NCI-H345 (cell line): ENCODE data around the gene TMEM131.
"Not testable (repeated sequence)": the region's sequence is repeated elsewhere in the genome, so short reads cannot be mapped to it uniquely, and the experiment has no call there.

Experiments
- DNase-seq: peaks from one replicate; lab custom pipeline; 2025; lab: John Stamatoyannopoulos, UW

The TMEM131 gene

DNA sequence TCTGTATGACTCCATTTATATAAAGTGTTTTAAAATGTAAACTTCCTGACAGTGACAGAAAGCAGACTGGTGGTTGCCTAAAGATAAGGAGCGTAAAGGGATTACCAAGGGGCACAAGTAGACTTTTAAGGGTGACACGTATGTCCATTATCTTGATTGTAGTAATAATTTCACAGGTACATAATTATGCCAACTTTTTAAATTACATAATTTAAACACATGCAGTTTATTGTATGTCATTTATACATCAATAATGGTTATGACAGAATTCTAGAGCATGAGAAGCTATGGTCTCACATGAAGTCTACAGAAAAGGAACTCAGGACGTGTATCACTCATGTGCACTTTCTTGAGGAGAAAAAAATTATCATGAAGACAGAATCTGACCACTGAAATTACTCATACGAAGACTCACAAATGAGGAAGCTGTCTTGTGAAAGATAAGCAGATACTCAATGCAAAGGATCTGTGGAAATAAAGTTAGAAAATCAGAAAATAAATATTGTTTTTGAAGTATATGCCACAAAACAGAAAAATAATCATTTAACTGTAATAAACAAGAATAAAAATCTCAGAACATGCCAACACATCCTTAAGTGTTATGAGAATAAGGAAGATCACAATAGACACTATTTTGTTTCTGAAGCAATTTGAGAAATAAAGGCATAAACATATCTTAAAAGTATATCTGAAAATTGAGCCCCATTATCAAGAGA, 84.4 kb downstream of the TMEM131 start:
- DNase-seq, result no peak

DNA sequence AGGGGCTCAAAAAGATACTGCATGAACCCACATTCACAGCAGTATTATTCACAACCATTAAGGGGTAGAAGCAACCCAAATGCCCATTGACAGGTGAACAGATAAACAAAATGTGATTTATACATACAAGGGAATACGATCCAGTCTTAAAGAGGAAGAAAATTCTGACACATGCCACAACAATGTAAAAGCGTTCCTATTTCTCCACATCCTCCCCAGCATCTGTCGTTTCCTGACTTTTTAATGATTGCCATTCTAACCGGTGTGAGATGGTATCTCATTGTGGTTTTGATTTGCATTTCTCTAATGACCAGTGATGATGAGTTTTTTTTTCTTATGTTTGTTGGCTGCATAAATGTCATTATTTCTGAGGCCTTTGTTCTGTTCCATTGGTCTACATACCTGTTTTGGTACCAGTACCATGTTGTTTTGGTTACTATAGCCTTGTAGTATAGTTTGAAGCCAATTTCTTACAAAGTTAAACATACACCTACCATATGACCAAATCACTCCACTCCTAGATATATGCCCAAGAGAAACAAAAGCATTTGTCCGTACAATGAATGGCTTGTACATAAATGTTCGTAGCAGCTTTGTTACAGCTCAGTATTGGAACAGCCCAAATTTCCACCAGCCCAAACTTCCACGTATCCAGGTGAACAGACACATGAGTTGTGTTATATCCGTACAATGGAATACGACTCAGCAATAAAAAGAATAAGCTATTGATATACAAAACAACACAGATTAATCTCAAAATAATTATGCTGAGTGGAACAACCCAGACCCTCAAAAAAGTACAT, 85.1 kb downstream of the TMEM131 start:
- no peak for DNase-seq

DNA sequence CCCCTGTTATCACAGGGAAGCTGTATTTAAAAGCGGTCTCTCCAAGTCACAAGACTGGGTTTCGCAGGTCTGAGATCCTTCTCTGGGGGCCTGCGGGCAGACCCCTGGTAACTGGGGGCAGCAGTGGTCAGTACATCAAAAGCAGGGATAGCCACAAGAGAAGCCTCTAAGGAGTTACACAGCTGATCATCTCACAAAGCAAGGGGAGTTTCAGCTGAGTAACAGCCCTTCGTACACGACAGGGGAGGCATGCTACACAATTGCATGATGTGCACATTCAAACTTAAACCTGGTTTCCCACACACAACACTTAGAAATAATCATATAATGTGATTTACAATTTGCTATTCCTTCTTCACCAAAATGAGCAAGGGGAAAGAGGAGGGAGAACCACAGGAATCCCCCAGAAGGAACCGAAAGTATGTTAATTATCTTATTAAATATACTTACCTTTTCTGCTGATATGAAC, 87.5 kb downstream of the TMEM131 start:
- no peak for DNase-seq

DNA sequence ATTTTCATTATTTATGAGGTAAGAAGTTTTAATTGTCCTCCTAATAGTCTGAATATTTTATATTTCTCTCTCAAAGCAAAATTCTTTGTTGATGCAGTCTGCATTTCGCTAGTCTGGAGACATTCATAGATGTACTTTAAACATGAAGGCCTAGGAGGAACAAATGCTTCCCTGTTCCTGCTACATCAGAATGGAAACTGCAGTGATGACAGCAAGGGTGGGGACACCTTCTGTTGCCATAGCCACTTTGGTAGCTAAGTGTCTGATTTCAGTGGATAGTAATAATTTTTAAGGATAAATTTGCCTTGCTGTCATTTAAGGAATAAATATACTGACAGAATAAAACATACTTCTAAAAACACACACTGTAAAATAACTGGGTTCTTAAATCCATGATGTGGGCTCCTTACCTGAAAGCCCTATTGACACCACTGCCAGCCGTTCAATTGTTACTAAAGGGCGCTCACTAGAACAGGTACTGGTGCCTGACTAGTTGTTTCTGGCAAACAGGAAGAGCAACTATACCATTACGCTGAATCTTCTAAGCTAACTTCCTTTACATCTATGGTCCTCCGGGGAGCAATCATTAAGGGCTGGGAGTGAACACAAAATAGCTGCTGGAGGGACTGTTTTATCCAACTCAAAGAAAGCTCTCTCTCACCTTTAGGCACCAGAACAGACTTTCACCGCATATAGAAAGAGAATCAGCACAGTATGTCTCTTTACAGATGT, 88.2 kb downstream of the TMEM131 start:
- no peak for DNase-seq

DNA sequence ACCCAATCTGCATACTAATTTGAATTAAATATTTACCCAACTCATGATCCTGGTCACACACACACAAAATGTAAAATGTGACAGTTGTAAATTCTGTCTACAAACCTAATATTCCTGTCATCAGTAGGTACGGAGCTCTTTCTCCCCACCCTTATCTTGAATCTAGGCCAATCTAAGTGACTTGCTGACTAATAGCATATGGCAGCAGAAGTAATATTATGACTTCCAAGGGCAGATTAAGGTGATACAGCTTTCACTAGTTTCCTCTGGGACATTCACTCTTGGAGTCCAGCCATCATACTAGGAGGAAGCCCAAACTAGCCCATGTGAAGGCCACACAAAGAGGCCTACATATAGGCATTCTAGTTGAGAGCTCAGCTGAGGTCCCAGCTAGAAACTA, 89.4 kb downstream of the TMEM131 start:
- DNase-seq, result no peak

DNA sequence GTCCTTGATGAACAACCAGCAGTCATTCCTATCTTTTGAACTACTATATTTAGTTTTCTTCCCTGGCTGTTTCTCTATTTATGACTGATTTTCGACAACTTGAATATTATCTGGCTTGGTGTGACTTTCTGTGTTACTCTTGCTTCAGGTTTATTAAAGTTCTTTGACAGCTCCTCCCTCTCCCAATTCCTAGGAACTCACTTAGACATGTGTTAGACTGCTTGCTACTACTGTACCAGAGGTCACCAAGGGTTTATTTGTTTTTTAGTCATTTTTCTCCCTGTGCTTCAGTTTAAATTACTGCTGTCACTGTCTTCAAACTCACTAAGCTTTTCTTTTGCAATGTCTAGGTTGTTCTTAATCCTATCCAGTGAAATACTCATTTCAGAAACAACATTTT, 90.5 kb downstream of the TMEM131 start:
- no peak for DNase-seq

DNA sequence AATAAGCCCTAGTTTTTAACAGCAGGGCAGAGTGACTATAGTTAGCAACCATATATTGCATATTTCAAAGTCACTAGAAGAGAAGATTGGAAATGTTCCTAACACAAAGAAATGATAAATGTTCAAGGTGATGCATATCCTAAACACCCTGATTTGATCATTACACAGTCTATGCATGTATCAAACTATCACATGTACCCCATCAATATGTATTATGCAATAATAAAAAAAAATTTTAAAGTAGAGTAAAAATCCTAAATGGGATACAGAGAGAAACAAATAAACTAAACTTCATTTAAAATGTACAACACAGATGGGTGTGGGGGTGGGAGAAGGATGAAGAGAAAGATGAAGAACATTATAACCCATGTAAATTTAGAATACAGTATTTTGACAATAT, 93.9 kb downstream of the TMEM131 start:
- no peak for DNase-seq

DNA sequence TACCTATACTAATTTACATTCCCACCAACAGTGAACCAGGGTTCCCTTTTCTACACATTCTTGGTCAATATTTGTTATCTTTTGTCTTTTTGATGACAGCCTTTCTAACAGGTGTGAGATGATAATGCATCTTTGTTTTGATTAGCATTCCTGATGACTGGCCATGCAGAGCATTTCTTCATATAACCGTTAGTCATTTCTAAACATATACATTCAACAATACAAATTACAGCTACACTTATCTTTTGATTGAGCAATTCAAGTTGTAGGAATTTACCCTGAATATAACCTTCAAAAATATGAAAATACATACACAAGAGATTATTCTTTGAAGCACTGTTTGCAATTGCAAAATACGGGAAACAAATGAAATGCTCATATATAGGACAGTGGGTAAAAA, 94.9 kb downstream of the TMEM131 start:
- DNase-seq, result no peak

DNA sequence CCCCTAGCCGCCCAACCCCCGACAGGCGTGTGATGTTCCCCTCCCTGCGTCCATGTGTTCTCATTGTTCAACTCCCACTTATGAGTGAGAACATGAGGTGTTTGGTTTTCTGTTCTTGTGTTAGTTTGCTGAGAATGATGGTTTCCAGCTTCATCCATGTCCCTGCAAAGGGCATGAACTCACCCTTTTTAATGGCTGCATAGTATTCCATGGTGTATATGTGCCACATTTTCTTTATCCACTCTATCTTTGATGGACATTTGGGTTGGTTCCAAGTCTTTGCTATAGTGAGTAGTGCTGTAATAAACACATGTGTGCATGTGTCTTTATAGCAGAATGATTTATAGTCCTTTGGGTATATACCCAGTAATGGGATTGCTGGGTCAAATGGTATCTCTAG, 102.7 kb downstream of the TMEM131 start:
- not testable (repeated sequence) for DNase-seq

DNA sequence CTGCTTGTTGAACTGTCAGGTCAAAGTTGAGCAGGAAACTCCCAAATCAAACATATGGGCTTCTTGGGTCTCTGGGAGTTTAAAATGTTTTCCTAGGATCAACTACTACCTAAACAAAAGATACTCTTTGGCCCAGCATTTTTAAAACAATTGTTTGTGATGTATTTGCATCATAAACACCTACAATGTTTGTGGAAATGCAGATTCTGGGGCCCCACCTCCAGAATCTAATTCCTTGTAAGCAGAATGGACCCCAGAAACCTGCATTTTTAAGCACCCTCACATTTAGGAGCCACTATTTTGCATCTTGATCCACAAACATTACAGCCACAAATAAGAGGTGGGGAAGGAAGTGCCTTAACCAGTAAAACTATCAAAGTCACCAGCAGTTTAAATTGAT, 104.1 kb downstream of the TMEM131 start:
- no peak for DNase-seq

DNA sequence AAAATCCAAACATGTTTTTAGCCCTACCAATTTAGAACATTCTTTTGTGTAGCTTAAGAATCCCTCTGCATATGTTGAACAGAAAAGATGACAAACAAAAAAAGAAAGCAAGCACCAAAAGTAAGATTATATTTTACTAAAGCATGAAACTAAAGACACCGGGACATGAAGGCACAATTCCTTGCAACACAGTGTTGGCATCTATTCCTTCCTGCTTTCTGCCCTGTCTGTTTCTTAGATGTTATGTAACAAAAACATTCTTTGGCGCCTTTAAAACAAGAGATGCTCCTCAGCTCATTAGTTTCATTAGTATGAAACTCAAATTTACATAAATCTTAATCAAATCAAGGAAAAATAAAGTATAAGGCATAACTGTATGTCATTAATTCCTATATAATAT, 106.6 kb downstream of the TMEM131 start:
- DNase-seq, result no peak

DNA sequence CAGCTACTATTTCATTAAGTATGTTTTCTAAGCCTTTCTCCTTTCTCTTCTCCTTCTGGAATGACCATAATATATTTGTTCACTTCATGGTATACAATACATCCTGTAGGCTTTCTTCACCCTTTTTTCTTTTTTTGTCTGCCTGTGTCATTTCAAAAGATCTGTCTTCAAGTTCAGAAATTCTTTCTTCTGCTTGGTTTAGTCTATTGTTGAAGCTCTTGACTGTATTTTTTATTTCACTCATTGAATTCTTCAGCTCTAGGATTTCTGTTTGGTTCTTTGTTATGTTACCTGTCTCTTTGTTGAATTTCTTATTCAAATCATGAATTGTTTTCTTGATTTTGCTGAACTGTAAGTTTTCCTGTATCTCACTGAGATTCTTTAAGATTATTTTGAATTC, 109.9 kb downstream of the TMEM131 start:
- no peak for DNase-seq

DNA sequence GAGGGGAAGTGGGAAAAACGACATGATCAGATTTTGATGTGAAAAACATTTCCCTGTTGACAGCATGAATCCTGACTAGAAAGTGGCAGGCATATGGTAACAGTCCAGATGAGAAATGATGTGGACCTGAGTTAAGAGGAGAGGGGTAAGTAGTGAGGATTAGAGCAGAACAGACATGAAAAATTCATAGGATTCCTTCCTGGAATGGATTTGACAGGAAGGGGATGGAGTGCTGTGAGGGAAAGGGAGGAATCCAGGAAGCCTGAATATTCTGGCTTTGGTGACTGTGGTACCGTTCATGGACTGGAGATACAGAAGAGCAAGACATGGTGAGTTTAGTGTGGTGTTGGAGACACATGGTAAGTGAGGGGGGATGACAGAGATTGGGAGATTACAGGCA, 115.4 kb downstream of the TMEM131 start:
- no peak for DNase-seq

DNA sequence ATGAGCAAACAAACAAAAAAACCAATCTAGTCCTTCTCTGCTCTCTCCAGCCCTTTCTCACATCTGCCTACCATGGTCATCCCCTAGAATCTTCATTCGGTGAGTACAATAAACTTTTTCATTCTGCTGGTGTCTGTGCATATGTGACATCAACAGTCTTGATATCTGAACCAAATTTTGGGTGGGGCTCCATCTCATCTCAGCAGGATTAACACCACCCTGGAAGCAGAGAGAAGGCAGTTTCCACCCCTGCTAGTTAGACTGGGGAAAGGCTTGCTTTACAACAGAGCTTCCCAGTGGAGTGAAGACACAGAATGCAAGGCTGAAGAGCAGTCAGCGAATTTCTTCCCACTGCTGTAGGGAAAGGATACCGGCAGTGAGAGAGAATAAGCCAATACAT, 116.9 kb downstream of the TMEM131 start:
- no peak for DNase-seq

DNA sequence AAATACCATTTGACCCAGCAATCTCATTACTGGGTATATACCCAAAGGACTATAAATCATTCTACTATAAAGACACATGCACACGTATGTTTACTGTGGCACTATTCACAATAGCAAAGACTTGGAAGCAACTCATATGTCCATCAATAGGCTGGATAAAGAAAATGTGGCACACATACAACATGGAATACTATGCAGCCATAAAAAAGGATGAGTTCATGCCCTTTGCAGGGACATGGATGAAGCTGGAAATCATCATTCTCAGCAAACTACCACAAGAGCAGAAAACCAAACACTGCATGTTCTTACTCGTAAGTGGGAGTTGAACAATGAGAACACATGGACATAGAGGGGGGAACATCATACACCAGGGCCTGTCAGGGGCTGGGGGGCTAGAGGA, 117.4 kb downstream of the TMEM131 start:
- not testable (repeated sequence) for DNase-seq

DNA sequence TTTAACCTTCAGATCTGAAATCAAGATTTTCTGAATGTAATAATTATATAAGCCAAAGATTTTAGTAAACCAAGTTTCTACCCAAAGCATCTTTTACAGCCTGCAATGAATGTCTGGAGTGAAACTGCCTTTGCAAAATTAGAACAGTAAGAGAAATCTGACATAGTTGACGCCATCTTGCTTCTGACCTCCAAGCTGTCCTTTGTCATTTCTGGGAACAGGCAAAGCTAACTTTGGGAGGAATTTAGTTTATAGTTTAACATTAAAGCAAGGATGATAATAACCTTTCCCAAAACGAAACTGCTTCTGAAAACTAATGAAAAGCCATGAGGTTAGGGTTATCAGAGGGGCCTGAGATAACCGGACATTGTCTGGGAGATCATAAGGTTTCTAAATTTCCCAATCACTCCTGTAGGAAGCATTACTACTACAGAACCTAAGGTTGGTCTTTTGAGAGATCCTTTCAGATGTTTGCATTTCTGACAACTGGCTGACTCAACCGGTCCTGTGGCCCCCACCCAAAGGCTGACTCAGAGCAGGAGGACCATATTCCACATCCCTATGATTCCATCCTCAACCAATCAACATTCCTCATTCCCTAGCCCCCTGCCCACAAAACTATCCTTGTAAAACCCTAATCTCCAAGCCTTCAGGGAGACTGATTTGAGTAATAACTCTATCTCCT, 124.5 kb downstream of the TMEM131 start:
- no peak for DNase-seq

DNA sequence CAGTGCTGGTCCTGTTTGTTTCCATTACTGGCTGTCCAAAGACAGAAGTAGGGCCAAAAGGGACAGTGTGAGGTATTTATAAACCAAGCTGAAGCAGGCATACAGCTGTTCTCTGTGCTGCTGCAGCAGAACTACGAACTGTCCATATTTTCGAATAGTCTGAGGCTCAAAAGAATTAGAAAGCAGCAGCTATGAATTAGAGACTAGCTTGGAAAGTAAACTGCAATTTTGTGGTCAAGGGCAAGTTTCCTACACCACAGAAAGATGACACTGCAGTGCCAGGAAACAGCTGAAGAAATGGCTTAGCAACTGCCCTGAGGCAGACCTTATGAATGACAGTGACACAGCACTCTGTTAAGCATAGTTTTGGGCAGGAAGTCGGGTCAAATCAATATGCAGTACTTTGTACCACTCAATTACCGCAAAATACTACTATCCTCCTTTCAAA, 125.3 kb downstream of the TMEM131 start:
- no peak for DNase-seq

DNA sequence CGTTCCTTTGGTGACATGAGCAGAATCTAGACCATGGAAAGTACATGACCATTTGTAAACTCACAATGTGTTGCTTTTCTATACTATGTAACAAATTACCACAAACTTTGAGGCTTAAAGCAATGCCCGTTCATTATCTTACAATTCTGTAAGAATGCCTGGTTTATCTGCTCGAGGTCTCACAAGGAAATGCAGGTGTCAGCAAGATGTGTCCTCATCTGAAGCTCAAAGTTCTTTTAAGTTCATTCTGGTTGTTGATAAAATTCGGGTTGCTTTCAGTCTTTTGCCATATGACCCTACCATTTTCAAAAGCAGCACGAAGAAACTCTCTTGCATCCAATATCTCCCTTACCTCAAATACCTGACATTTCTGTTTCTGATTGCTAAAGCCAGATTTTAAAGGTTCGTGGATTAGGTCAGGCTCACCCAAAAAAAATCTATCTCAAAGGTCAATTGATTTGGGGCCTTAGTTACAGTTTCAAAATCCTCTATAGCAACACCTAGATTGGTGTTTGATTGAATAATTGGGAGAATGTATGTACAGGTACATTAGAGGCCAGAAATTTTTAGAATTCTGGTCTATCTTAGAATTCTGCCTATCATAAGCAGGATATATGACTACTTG, 125.9 kb downstream of the TMEM131 start:
- DNase-seq, result no peak

DNA sequence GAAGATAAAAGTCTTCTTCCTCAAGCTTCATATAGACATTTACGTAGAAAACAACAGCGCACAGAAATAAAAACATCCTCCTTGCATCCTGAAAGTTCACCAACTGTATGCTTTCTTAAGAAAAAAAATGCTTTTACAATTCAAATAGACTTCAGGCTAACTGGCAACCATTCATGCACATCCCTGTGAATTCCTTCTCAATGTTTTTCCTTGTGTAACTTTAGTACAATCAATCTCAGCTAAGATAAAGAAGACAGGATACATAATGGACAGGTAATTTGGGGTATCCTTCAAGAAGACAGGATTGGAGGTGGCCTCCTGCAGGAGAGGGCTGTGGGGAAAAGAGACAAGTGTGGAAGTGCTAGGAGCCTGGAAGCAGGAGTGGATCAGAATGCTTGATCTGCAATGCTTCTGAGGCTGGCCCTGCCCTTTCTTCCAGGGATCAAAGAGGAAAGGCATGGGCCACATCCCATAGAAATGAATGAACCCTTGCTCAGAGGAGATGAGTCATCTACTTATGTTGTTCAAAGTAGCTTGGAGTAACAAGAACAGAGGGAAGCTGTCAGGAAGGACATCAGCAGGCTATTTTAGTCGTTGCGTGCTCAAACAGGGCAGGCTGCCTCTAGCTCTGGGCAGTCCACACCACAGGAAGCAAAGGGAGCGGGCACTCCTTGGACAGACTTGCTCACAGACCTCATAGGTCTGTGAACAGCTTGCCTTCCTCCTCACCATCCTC, 126.6 kb downstream of the TMEM131 start:
- no peak for DNase-seq

DNA sequence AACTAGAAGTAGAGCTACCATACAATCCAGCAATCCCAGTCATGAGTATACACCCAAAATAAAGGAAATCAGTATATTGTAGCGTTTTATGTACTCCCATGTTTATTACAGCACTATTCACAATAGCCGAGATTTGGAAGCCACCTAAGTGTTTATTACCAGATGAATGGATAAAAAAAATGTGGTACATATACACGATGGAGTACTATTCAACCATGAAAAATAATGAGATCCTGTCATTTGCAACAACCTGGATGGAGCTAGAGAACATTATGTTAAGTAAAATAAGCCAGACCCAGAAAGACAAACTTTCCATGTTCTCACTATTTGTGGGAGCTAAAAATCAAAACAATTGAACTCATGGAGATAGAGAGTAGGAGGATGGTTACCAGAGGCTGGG, 131.9 kb downstream of the TMEM131 start:
- no peak for DNase-seq

DNA sequence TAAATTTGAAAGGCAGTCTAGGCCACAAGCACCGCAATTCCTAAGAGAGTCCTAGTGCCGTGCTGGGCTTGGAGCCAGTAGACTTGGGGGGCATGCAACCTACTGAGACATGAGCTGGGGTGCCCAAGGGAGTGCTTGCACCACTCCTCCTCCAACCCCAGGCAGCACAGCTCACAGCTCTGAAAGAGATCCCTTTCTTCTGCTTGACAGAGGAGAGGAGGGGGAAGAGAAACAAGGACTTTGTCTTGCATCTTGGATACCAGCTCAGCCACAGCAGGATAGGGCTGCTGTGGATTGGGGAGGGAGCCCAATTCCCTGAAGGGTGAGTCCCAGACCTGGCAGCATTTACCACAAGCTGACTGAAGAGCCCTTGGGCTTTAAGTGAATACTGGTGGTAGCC, 134.6 kb downstream of the TMEM131 start:
- DNase-seq, result no peak
